Tibial artery (tissue), 4 donors: ENCODE results near the gene RBMS3.

Source experiments
- DNase-seq, 2 donors: peaks; one replicate each; pipeline ENCODE4 v3.0.0-alpha.2; 2019
- H3K27ac ChIP-seq, 2 donors: fragments of 200-600 bp; sonication (generic) in 1 of 2; 1 replicate in 1 of 2; 2 replicates in 1 of 2; pipeline ENCODE4 v1.5.1; 2018 to 2019; ENCODE audit warnings: mild to moderate bottlenecking in 1 of 2
- H3K27me3 ChIP-seq, 2 donors: fragments of 200-600 bp; sonication (generic) in 1 of 2; one replicate each; pipeline versions ENCODE4 v1.5.1 to v1.6.0; 2016 to 2019
- H3K36me3 ChIP-seq, 3 donors: fragments of 200-600 bp; sonication (generic) in 2 of 3; one replicate each; pipeline ENCODE4 v1.5.1; 2016 to 2019; ENCODE audit warnings: mild to moderate bottlenecking in 2 of 3
- H3K4me1 ChIP-seq, 4 donors: fragments of 200-600 bp; sonication (generic) in 2 of 4; 1 replicate in 3 of 4; 2 replicates in 1 of 4; pipeline ENCODE4 v1.5.1; 2016 to 2019
- H3K4me3 ChIP-seq, 2 donors: fragments of 200-600 bp; sonication (generic) in 1 of 2; 1 replicate in 1 of 2; 2 replicates in 1 of 2; pipeline ENCODE4 v1.5.1; 2018 to 2019; ENCODE audit warnings: mild to moderate bottlenecking in 2 of 2
- H3K9me3 ChIP-seq, 3 donors: fragments of 200-600 bp; sonication (generic) in 1 of 3; one replicate each; pipeline ENCODE4 v1.5.1; 2016 to 2019
- intact Hi-C: fragments of 100-400 bp; cut with DNase I; formaldehyde crosslinking; loops from one replicate; pipeline ENCODE4 v1.15.0; 2023; ENCODE audit warnings: low total_unique reads
- TF ChIP-seq, protein P1 (sequence below), 2 experiments: fragments of 200-600 bp in 1 of 2; fragments of 450-650 bp in 1 of 2; IDR thresholded peaks; one replicate each; pipeline ENCODE4 v1.5.1; 2017 to 2019; ENCODE audit warnings: antibody characterized with exemption in 2 of 2, mild to moderate bottlenecking in 1 of 2, moderate library complexity in 1 of 2

The RBMS3 gene

DNA sequence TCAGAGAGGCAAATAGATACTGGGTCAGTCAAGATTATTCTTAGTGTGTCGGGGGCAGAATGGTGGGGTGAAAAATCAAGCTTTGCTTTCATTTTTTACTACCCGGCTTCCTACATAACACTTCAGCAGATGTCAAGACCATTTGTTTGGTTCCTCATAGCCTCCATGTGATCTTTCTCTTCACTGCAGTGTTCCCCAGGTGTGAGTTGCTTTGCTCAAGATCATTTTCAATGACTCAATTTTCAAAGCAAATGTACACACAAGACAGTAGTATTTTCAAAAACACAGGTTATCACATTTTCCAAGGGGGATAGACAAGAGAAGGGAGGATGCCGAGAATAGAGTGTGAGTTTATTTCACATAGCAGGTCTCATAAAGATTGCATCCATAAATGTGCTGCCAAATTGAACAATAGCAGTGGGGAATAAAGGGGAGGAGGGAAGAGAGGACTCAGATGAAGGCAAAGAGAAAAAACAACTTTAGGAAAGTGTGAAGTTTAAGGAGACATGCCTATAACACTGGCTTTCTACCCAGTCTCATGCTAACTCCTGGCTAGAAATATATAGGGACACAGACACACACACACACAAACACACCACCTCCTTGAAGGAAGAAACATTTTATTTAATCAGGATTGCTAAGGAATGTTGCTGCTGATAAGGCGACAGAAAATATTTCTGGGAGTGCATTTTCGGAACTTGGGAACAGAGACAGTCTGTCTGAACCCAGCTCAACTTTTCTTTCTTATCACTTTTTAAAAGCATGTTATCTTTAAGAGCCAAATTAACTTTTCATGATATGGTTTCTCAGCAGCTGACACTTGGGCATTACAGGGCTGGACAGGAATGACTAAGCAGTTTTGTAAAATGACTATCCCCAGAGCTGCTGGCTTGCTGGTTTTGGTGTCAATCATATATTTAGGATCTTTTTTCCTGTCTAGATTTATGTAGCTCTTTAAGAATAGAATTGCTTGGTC lies 402.4 kb downstream of the RBMS3 start:
- no peak for DNase-seq
- peak overlapping the region; percentile 56 to 82 for H3K27ac ChIP-seq
- no peaks in the 10 kb centered on the region for H3K27me3 ChIP-seq
- peaks cover 0 to 36% (median 16%) of the 10 kb centered on the region in 4 donors for H3K4me1 ChIP-seq
- H3K9me3 ChIP-seq, result no peaks in the 10 kb centered on the region
- H3K36me3 ChIP-seq, result no peaks in the 10 kb centered on the region
- H3K4me3 ChIP-seq, result no peak overlapping the region
- intact Hi-C loops, result no loop called here
- TF ChIP-seq, protein P1, sequence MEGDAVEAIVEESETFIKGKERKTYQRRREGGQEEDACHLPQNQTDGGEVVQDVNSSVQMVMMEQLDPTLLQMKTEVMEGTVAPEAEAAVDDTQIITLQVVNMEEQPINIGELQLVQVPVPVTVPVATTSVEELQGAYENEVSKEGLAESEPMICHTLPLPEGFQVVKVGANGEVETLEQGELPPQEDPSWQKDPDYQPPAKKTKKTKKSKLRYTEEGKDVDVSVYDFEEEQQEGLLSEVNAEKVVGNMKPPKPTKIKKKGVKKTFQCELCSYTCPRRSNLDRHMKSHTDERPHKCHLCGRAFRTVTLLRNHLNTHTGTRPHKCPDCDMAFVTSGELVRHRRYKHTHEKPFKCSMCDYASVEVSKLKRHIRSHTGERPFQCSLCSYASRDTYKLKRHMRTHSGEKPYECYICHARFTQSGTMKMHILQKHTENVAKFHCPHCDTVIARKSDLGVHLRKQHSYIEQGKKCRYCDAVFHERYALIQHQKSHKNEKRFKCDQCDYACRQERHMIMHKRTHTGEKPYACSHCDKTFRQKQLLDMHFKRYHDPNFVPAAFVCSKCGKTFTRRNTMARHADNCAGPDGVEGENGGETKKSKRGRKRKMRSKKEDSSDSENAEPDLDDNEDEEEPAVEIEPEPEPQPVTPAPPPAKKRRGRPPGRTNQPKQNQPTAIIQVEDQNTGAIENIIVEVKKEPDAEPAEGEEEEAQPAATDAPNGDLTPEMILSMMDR (IDR thresholded peaks at IDR 0.05), result no peak

DNA sequence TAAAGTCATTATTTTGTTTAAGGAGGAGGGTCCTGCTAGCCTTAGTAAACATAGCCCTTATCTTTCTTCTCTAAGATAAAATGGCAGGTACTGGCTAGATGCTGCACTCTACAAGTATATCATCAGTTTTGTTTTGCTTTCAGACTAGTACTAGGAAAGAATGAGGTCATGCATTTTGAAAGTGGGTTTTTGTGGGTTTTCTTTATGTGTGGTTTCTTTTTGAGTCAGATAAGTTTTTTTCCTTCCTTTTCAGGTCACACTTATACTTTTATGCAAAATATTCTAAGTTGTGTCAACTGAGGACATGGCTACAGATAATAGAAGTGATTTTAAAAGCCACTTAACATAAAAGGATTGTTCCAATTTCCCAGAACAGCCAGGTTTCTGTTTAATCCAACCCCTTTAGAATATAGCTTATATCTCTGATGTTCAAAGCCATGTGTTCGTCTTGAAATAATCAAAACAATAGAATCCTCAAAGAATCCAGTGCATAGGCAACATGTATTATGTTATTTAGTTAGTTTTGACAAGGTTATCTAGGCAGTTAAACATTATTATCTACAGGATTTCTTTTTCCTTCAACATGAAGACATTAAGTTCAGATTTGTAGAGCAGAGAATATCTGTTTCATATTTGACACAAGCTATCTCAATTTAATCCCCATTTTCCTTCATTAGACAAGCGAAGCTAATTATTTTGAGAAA lies 406.2 kb downstream of the RBMS3 start:
- H3K36me3 ChIP-seq, result no peaks in the 10 kb centered on the region
- no peak overlapping the region for H3K4me3 ChIP-seq
- TF ChIP-seq, protein P1 (IDR thresholded peaks at IDR 0.05), result no peak
- no peaks in the 10 kb centered on the region for H3K27me3 ChIP-seq
- intact Hi-C loops, result no loop called here
- peak overlapping the region in 1 of 2 donors; percentile 2 for H3K27ac ChIP-seq
- peaks cover 0 to 45% (median 16%) of the 10 kb centered on the region in 4 donors for H3K4me1 ChIP-seq
- H3K9me3 ChIP-seq, result no peaks in the 10 kb centered on the region
- no peak for DNase-seq

DNA sequence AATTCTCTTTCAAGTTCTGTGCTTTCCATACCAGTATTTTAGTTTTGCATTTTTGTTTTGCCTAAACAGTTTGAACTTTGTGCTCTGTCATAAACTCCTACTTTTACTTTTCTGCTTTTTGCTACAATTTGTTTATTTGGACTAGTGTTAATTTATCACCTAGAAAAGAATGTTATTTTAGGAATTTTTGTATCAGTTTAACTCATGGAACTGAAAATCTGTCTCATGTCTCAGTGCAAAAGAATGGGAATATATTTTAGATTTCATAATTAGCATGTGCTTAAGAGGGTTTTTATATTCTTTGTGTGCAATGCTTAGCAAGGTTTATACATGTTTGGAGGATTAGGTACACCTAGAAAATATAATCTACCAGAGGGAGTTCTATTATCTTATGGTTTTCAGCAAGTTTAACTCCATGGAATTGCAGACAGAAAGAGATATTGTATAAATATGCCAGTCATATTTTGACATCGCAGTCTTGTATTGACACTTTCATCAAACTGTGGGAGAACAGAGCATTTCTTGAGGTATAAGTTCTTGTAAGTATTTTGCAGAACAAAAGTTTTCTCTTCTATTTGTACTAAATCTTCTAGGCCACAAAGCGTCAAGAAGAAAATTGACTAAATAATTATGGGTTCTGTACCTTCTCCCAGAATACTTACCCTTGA lies 409.9 kb downstream of the RBMS3 start:
- Histone ChIP-seq H3K36me3 (no peaks in the 10 kb centered on the region), H3K27ac (no peak overlapping the region), H3K4me3 (no peak overlapping the region), H3K4me1 (peaks cover 0 to 48% (median 16%) of the 10 kb centered on the region in 4 donors), H3K9me3 (no peaks in the 10 kb centered on the region), H3K27me3 (no peaks in the 10 kb centered on the region)
- intact Hi-C loops, result no loop called here
- DNase-seq, result no peak
- TF ChIP-seq, protein P1 (IDR thresholded peaks at IDR 0.05), result no peak

DNA sequence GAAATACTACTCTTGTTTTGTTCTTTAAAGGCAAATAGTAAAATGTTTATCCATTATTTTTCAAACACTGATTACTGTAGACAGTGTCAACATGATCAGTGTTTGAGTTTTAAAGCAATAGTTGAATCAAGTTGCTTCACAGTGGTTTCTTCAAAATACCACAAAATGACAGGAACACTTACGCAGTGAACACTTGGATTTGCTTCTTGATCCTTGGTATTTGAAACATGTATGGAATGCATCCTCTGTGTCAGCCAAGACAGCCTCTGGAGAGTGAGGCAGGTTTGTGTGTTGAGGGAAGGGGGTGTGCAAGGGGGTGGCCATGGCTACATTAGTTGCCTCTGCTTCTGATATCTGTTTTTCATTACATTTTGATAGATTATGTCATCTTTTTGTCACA lies 413.0 kb downstream of the RBMS3 start:
- Histone ChIP-seq H3K4me3 (no peak overlapping the region), H3K4me1 (peaks cover 0 to 66% (median 27%) of the 10 kb centered on the region in 4 donors), H3K27me3 (no peaks in the 10 kb centered on the region), H3K27ac (peak overlapping the region; percentile 11 to 81), H3K9me3 (no peaks in the 10 kb centered on the region), H3K36me3 (no peaks in the 10 kb centered on the region)
- intact Hi-C loops, result no loop called here
- no peak for DNase-seq
- TF ChIP-seq, protein P1 (IDR thresholded peaks at IDR 0.05), result no peak

DNA sequence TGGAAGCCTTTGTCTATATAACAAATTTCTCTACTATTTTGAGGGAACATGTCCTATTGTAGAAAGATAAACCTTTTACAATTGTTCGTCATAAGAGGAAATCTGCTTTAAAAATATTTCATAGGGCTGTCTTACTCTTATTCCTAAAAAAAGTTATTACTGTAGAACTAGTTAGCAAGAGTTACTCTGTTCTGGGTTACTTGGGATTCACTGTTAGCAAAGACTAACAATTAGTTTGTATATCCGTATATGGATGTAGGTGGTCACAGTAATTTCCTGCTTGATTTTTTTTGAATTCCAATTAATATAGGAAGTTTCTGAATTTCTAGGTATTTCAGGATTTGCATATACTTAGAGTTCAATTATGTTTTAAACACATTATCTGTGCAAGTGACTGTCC lies 413.5 kb downstream of the RBMS3 start:
- TF ChIP-seq, protein P1 (IDR thresholded peaks at IDR 0.05), result no peak
- no peaks in the 10 kb centered on the region for H3K36me3 ChIP-seq
- intact Hi-C loops, result no loop called here
- H3K9me3 ChIP-seq, result no peaks in the 10 kb centered on the region
- no peaks in the 10 kb centered on the region for H3K27me3 ChIP-seq
- H3K27ac ChIP-seq, result peak overlapping the region; percentile 11 to 81
- H3K4me3 ChIP-seq, result no peak overlapping the region
- H3K4me1 ChIP-seq, result peaks cover 0 to 66% (median 29%) of the 10 kb centered on the region in 4 donors
- no peak for DNase-seq
